Tibial nerve (tissue), 3 donors: ENCODE data around the gene CASP4.

Experiments
- CTCF ChIP-seq, 5 experiments: fragments of 200-600 bp in 3 of 5; fragments of 450-650 bp in 2 of 5; sonication (generic) in 3 of 5; IDR thresholded peaks; one replicate each; pipeline ENCODE4 v1.5.1; 2016 to 2019; ENCODE audit warnings: antibody characterized with exemption in 5 of 5, mild to moderate bottlenecking in 3 of 5, moderate library complexity in 2 of 5
- POLR2A ChIP-seq, 2 donors: fragments of 450-650 bp; IDR thresholded peaks; one replicate each; pipeline ENCODE4 v1.6.1; 2017; ENCODE audit warnings: antibody characterized with exemption in 2 of 2, mild to moderate bottlenecking in 2 of 2, moderate library complexity in 2 of 2

GRCh38 chr11:104999721-105000120, 31.3 kb upstream of the CASP4 start:
- TF ChIP-seq CTCF (IDR thresholded peaks at IDR 0.05): no peak
- TF ChIP-seq POLR2A (IDR thresholded peaks at IDR 0.05): no peak
